GM12878 (cell line): Measurements from ENCODE around the gene ANKRD53. TPM values are rescaled to one million over a fixed set of nuclear protein-coding genes. Genes with fewer than 3 reads are reported as not detected.

Source experiments
- ATAC-seq: fragments of 200-7000 bp; cut with Tn5 transposase; 3 replicates; pipeline ENCODE4 v1.9.1; 2020; ENCODE audit warnings: mild to moderate bottlenecking, moderate library complexity
- BruUV-seq: library from RNA; stranded (reverse); fragments of 400-500 nt; replicated peaks from 2 replicates; lab custom pipeline; 2021; lab: Mats Ljungman, UMichigan
- CTCF ChIA-PET: fragments of 300-600 bp; sonication (Branson Sonifier 250); formaldehyde crosslinking; extraction: SDS; loops from one replicate; lab custom pipeline; 2021; ENCODE audit warnings: inconsistent platforms; lab: Yijun Ruan, JAX
- POLR2A ChIA-PET: fragments of 350-600 bp; formaldehyde crosslinking; extraction: SDS; loops from one replicate; lab custom pipeline; 2021; ENCODE audit warnings: inconsistent platforms; lab: Charles Lee
- RAD21 ChIA-PET: fragments of 300-600 bp; sonication (Branson Sonifier 250); formaldehyde crosslinking; loops from one replicate; lab custom pipeline; 2023; ENCODE audit warnings: antibody characterized with exemption; ENCODE audit not compliant: unreplicated experiment; lab: Charles Lee
- SMC1A ChIA-PET: fragments of 300-600 bp; sonication (Branson Sonifier 250); formaldehyde crosslinking; loops from one replicate; lab custom pipeline; 2023; ENCODE audit not compliant: unreplicated experiment, uncharacterized antibody; lab: Charles Lee
- DNase-seq: peaks from one replicate; pipeline ENCODE4 v3.0.0-alpha.2; 2011; ENCODE audit warnings: low read depth, low spot score
- FAIRE-seq: peaks from 3 replicates; lab custom pipeline; 2011; peaks lifted over from hg19 to GRCh38; lab: Jason Lieb, UNC
- H2AFZ ChIP-seq: 2 replicates; pipeline ENCODE4 v1.6.0; 2011; ENCODE audit warnings: low read depth, low read length, control low read depth; ENCODE audit not compliant: control insufficient read depth
- H3K27ac ChIP-seq: 2 replicates; pipeline ENCODE4 v1.5.1; 2011; ENCODE audit warnings: control low read depth; ENCODE audit not compliant: control insufficient read depth, insufficient read depth
- H3K27me3 ChIP-seq, 2 experiments: replicated peaks in 1 of 2; 2 replicates each; pipeline versions ENCODE4 v1.6.0 to v1.6.1; 2011; ENCODE audit warnings: low read length in 1 of 2; ENCODE audit not compliant: control insufficient read depth in 2 of 2, insufficient read depth in 2 of 2
- H3K36me3 ChIP-seq, 2 experiments: 2 replicates each; pipeline ENCODE4 v1.5.1; 2011; ENCODE audit warnings: low read length in 1 of 2; ENCODE audit not compliant: control insufficient read depth in 2 of 2, insufficient read depth in 2 of 2
- H3K4me1 ChIP-seq: 2 replicates; pipeline ENCODE4 v1.6.1; 2011; ENCODE audit warnings: mild to moderate bottlenecking, low read length, moderate library complexity, mixed read lengths; ENCODE audit not compliant: control insufficient read depth, insufficient read depth
- H3K4me2 ChIP-seq: 2 replicates; pipeline ENCODE4 v1.6.0; 2011; ENCODE audit warnings: control low read depth; ENCODE audit not compliant: control insufficient read depth, insufficient read depth
- H3K4me3 ChIP-seq: fragments of 200-600 bp; sonication (generic); 2 replicates; pipeline ENCODE4 v1.5.1; 2016
- H3K79me2 ChIP-seq: 2 replicates; pipeline ENCODE4 v1.6.0; 2011; ENCODE audit warnings: low read length; ENCODE audit not compliant: control insufficient read depth, insufficient read depth
- H3K9ac ChIP-seq: 2 replicates; pipeline ENCODE4 v1.8.0; 2011; ENCODE audit warnings: low read length, control low read depth, mixed read lengths; ENCODE audit not compliant: control insufficient read depth, insufficient read depth
- H3K9me3 ChIP-seq: replicated peaks from 3 replicates; pipeline ENCODE4 v1.5.1; 2011; ENCODE audit warnings: mild to moderate bottlenecking, low read length; ENCODE audit not compliant: control insufficient read depth, insufficient read depth
- H4K20me1 ChIP-seq: 2 replicates; pipeline ENCODE4 v1.6.0; 2011; ENCODE audit not compliant: control insufficient read depth, insufficient read depth
- CEBPZ ChIP-seq: fragments of 150-350 bp; IDR thresholded peaks from 2 replicates; pipeline ENCODE4 v1.6.1; 2016; ENCODE audit warnings: low read depth, low read length
- CUX1 ChIP-seq: IDR thresholded peaks from 2 replicates; pipeline ENCODE4 v1.6.1; 2012; ENCODE audit warnings: improper control_type of control experiment, low read depth, low read length; ENCODE audit not compliant: insufficient replicate concordance
- MEF2B ChIP-seq: fragments of 450-650 bp; IDR thresholded peaks from 2 replicates; pipeline ENCODE4 v1.6.1; 2018; ENCODE audit warnings: mild to moderate bottlenecking, moderate library complexity; ENCODE audit not compliant: partially characterized antibody, poor library complexity, severe bottlenecking
- RFX5 ChIP-seq: IDR thresholded peaks from 2 replicates; pipeline ENCODE4 v1.6.1; 2011; ENCODE audit warnings: low read depth, low read length, improper control_type of control experiment
- WGBS: methylation state at CpG from one replicate; pipeline ENCODE4 v1.1.6; 2016; ENCODE audit warnings: low lambda C conversion rate; ENCODE audit not compliant: insufficient replicate concordance, insufficient coverage; ENCODE audit errors: missing lambda C conversion rate; 5-methylcytosine and 5-hydroxymethylcytosine counted together
- in situ Hi-C: fragments of 300-500 bp; cut with MboI; formaldehyde crosslinking; loops from 9 replicates; pipeline ENCODE4 v1.14.3; 2018; ENCODE audit warnings: mixed read lengths
- intact Hi-C: fragments of 100-400 bp; cut with micrococcal nuclease; formaldehyde crosslinking; loops from one replicate; pipeline ENCODE4 v1.14.2; 2022; ENCODE audit not compliant: unreplicated experiment
- polyA plus RNA-seq, 11 experiments: library from polyadenylated mRNA; depleted of rRNA in 4 of 11; unstranded in 6 of 11; stranded (reverse) in 5 of 11; fragments of >200 nt; fragmentation: Nextera tagmentation in 4 of 11; fragmentation: Illumina TruSeq in 1 of 11; extraction: Ambion mirVana in 4 of 11; extraction: Trizol in 1 of 11; gene quantifications; 1 replicate in 1 of 11; 2 replicates in 10 of 11; pipeline versions ENCODE4 v1.2.1 to v1.2.3, GENCODE V29; 2011 to 2016; ENCODE audit warnings: inconsistent platforms in 2 of 11, missing spikeins in 2 of 11, low read depth in 1 of 11
- total RNA-seq, 4 experiments: library from RNA; depleted of rRNA in 3 of 4; stranded (reverse); fragments of >200 nt in 3 of 4; fragmentation: Illumina TruSeq in 1 of 4; extraction: Trizol in 1 of 4; gene quantifications; 2 replicates each; pipeline versions ENCODE4 v1.2.1 to v1.2.3, GENCODE V29; 2013 to 2021

The ANKRD53 gene
- total and polyA plus RNA-seq, 10 of the 15 experiments (the other 5 are each of a cell fraction or from before 2014, with no cell fraction given) = 0.04 TPM; not detected in 8

- WGBS = 36% methylated on average over 6 of the region's 6 CpGs
- H3K36me3 ChIP-seq = no peaks in the 10 kb centered on the region
- no peak for ATAC-seq
- no peak for TF ChIP-seq MEF2B
- no peak for TF ChIP-seq RFX5
- TF ChIP-seq CUX1 = no peak
- no peak for TF ChIP-seq CEBPZ
- H3K4me1 ChIP-seq = peaks cover 9% of the 10 kb centered on the region
- no peaks in the 10 kb centered on the region for H3K27me3 ChIP-seq
- H3K9ac ChIP-seq = no peak overlapping the region
- intact Hi-C loops (no loop called here), in situ Hi-C loops (no loop called here)
- BruUV-seq = no TSS peak
- H3K79me2 ChIP-seq = no peaks in the 10 kb centered on the region
- POLR2A ChIA-PET = no interaction called here
- no peak overlapping the region for H3K4me3 ChIP-seq
- H3K9me3 ChIP-seq = no peaks in the 10 kb centered on the region
- H3K4me2 ChIP-seq = no peak overlapping the region
- no peak for DNase-seq
- no peak overlapping the region for H2AFZ ChIP-seq
- SMC1A ChIA-PET = no interaction called here
- CTCF ChIA-PET = interaction anchor here (1.0 kb wide), 1 partner anchor 20 kb away, joined by 3 read pairs; no protein-coding TSS in a partner anchor
- RAD21 ChIA-PET = no interaction called here
- H3K27ac ChIP-seq = no peak overlapping the region
- FAIRE-seq = no peak
- H4K20me1 ChIP-seq = no peaks in the 10 kb centered on the region
Measured at GRCh38 chr2:71004857-71005256, 26.4 kb downstream of the ANKRD53 start.
